HG03175 (cell line): ENCODE data around the gene GYG1.
A peak's percentile ranks its signal among the peaks of the same experiment; 100 is the strongest.
"Not testable (repeated sequence)": the region's sequence is repeated elsewhere in the genome, so short reads cannot be mapped to it uniquely, and the experiment has no call there.

Experiments used
- ATAC-seq: cut with Tn5 transposase; IDR thresholded peaks from one replicate; pipeline ENCODE4 v1.9.1; 2021; ENCODE audit warnings: mild to moderate bottlenecking, moderate library complexity; ENCODE audit not compliant: unreplicated experiment

The GYG1 gene

GRCh38 chr3:148981273-148981672 is 10.1 kb upstream of the GYG1 start:
- ATAC-seq: no peak

- not testable (repeated sequence) for ATAC-seq
Observed at GRCh38 chr3:148987551-148987950, 3.8 kb upstream of the GYG1 start.

GRCh38 chr3:148990236-148990635 is 1.1 kb upstream of the GYG1 start:
- peak; percentile 24 for ATAC-seq

GRCh38 chr3:148992027-148992634 is 791 bp downstream of the GYG1 start:
- peak; percentile 27 for ATAC-seq

GRCh38 chr3:148992635-148993255 is 1.4 kb downstream of the GYG1 start:
- no peak for ATAC-seq

GRCh38 chr3:148997623-148998022 is 6.3 kb downstream of the GYG1 start:
- no peak for ATAC-seq

- no peak for ATAC-seq
Observed at GRCh38 chr3:148998297-148998696, 7.0 kb downstream of the GYG1 start.

GRCh38 chr3:148998715-148999423 is 7.5 kb downstream of the GYG1 start:
- no peak for ATAC-seq

- no peak for ATAC-seq
Observed at GRCh38 chr3:148999806-149000205, 8.5 kb downstream of the GYG1 start.

- no peak for ATAC-seq
Observed at GRCh38 chr3:149000206-149000745, 8.9 kb downstream of the GYG1 start.

- ATAC-seq: no peak
Observed at GRCh38 chr3:149001727-149002126, 10.4 kb downstream of the GYG1 start.

- peak; percentile 83 for ATAC-seq
Observed at GRCh38 chr3:149003653-149004305, 12.4 kb downstream of the GYG1 start.

GRCh38 chr3:149004622-149005021 is 13.3 kb downstream of the GYG1 start:
- ATAC-seq: no peak

- no peak for ATAC-seq
Observed at GRCh38 chr3:149005416-149005815, 14.1 kb downstream of the GYG1 start.

GRCh38 chr3:149007567-149008257 is 16.4 kb downstream of the GYG1 start:
- no peak for ATAC-seq

- ATAC-seq: peak; percentile 81
Observed at GRCh38 chr3:149009732-149010131, 18.4 kb downstream of the GYG1 start.

GRCh38 chr3:149010504-149010951 is 19.2 kb downstream of the GYG1 start:
- no peak for ATAC-seq

GRCh38 chr3:149010966-149011365 is 19.6 kb downstream of the GYG1 start:
- ATAC-seq: no peak

- no peak for ATAC-seq
Observed at GRCh38 chr3:149011676-149012075, 20.3 kb downstream of the GYG1 start.

- no peak for ATAC-seq
Observed at GRCh38 chr3:149013726-149014125, 22.4 kb downstream of the GYG1 start.

- no peak for ATAC-seq
Observed at GRCh38 chr3:149015393-149015792, 24.1 kb downstream of the GYG1 start.
